Activated naive CD4-positive, alpha-beta T cell treated with anti-CD3 and anti-CD28 coated beads, Interleukin-2, amount 50 U/mL, for 72 hours (primary cell): ENCODE measurements around the gene CDYL2. TPM values are rescaled to one million over a fixed set of nuclear protein-coding genes. Genes with fewer than 3 reads are reported as not detected.
A peak's percentile ranks its signal among the peaks of the same experiment; 100 is the strongest.

Experiments
- ATAC-seq, 2 donors: fragments of 150-1000 bp; cut with Tn5 transposase; 2 replicates each; pipeline ENCODE4 v1.10.0; 2021; ENCODE audit warnings: mild to moderate bottlenecking in 2 of 2, moderate library complexity in 2 of 2
- DNase-seq, 2 donors: peaks; one replicate each; pipeline ENCODE4 v3.0.0; 2021 to 2022; ENCODE audit warnings: low spot score in 2 of 2
- H3K27ac Mint-ChIP-seq, 2 donors: one replicate each; pipeline ENCODE4 v1.8.0; 2022; ENCODE audit warnings: mild to moderate bottlenecking in 2 of 2, mixed read lengths in 2 of 2
- H3K36me3 Mint-ChIP-seq, 2 donors: one replicate each; pipeline ENCODE4 v1.8.0; 2022; ENCODE audit warnings: mixed read lengths in 2 of 2
- H3K9me3 Mint-ChIP-seq, 2 donors: one replicate each; pipeline ENCODE4 v1.8.0; 2022; ENCODE audit warnings: mixed read lengths in 2 of 2
- total RNA-seq, 2 donors: library from RNA; stranded (reverse); gene quantifications; one replicate each; pipeline ENCODE4 v1.2.3, GENCODE V29; 2022

The CDYL2 gene
- total RNA-seq, 2 donors from 2014 or later: 10.8 to 42.4 TPM

- H3K36me3 Mint-ChIP-seq: peaks cover 10 to 38% of the 10 kb centered on the region in 2 donors
- peaks cover 0 to 20% of the 10 kb centered on the region in 2 donors for H3K9me3 Mint-ChIP-seq
- no peak for ATAC-seq
- DNase-seq: no peak
- H3K27ac Mint-ChIP-seq: no peak overlapping the region
Measured at GRCh38 chr16:80682421-80683070, 121.9 kb downstream of the CDYL2 start.

DNA sequence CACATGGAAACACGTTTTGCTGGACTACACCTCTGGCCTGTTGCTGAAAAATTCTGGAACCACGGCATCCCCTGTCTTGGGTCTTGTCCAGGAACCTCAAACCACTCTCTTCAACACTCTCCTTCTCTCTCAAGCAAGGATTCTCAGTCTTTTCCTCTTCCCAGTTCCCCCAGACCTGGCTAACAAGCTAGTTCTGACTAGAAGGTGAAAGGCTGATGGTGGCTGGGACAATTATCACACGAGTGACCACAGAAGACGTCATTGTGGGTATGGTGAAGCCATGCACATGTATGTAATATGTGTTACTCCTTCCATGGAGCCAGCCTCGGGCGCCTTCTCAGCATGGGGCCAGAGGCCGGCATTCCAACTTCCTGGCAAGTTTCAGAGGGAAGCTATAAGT, 123.0 kb downstream of the CDYL2 start:
- Mint-ChIP-seq H3K9me3 (peaks cover 0 to 15% of the 10 kb centered on the region in 2 donors), H3K36me3 (peaks cover 10 to 44% of the 10 kb centered on the region in 2 donors), H3K27ac (peak overlapping the region in 1 of 2 donors; percentile 33)
- ATAC-seq: no peak
- no peak for DNase-seq

- Mint-ChIP-seq H3K9me3 (peaks cover 0 to 15% of the 10 kb centered on the region in 2 donors), H3K27ac (no peak overlapping the region), H3K36me3 (peaks cover 10 to 44% of the 10 kb centered on the region in 2 donors)
- no peak for DNase-seq
- no peak for ATAC-seq
Measured at GRCh38 chr16:80680839-80681238, 123.6 kb downstream of the CDYL2 start.

DNA sequence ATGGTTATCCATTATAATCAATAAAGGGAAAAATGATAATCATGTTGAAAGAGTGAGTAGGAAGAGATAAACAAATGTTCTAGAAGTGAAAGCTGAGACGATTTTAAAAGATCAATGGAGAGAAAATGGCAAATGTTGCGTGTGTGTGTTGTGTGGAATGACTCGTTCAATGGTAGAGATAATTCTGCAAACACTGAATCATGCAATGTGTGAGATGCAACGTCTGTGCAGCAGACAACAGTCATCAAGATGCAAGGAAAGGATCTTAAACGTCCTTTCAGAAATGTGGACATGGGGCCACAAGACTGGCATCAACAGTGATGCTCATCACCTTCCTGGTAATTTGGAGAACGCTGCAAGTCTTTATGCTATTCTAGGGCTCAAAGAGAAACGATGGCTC, 124.4 kb downstream of the CDYL2 start:
- DNase-seq (no peak), ATAC-seq (peak in 1 of 2 donors; percentile 39)
- no peak overlapping the region for H3K27ac Mint-ChIP-seq
- peaks cover 0 to 15% of the 10 kb centered on the region in 2 donors for H3K9me3 Mint-ChIP-seq
- H3K36me3 Mint-ChIP-seq: peaks cover 10 to 48% of the 10 kb centered on the region in 2 donors

DNA sequence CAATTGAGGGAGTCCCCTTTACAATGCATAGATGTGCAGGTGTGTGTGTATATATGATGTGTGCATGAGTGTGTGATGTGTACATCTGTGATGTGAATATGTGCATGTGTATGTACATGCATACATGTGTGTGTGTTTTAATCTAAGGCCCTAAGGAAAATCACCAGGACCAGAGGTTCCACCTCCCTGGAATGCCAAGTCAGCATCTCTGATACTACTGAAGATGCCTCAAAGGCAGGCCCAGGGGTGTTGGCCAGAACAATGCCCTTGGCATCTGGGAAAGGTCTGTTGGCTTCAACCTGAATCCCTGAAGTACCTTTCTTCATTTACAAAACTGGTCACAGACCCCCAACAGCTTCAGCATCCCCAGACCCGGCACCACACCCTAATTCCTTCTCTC, 129.5 kb downstream of the CDYL2 start:
- peaks cover 5 to 29% of the 10 kb centered on the region in 2 donors for H3K36me3 Mint-ChIP-seq

DNA sequence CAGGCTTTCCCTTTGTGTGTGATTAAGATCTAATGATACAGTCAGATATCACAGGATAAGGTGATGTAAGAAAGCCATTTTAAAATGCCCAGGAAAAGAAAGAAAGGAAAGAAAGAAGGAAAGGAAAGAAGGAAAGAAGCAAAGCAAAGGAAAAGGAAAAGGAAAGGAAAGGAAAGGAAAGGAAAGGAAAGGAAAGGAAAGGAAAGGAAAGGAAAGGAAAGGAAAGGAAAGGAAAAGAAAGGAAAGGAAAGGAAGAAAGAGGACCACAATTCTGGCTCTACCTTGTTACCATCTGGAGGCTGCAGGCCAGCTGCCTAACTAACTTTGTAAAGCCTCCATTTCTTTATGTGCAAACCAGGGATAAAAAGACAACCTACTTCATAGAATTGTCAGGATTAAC, 132.0 kb downstream of the CDYL2 start:
- Mint-ChIP-seq H3K9me3 (peaks cover 0 to 25% of the 10 kb centered on the region in 2 donors), H3K36me3 (peaks cover 0 to 30% of the 10 kb centered on the region in 2 donors), H3K27ac (no peak overlapping the region)
- DNase-seq: no peak
- no peak for ATAC-seq

More for the DNA sequence above, 129.5 kb downstream of the CDYL2 start:
- Mint-ChIP-seq H3K27ac (no peak overlapping the region), H3K9me3 (peaks cover 0 to 22% of the 10 kb centered on the region in 2 donors)
- DNase-seq (no peak), ATAC-seq (no peak)

DNA sequence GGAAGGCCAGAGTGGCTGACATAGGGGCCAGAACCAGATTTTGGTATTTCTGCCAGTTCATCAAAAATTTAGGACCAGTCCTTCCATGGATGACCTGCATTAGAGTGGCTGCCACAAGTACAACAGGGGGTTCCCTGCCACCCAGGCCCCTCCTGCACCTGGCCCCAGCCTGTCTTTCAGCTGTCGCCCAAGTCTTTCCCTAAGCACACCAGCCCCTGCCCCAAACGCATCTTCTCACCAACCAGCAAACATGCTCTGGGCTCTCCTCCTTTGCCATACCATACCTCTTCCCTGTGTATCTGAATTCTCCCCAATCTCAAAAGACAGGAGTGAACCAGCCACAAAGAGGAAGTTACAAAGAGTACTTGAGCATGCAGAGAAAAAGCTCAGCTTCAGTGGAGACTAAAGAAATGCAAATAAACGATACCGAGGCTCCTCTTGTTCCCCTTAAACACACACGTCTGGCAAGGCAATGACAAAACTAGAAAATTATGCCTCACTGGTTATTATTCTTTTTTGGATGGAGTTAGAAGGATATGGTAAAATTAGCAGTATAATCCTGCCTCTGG, 133.0 kb downstream of the CDYL2 start:
- peaks cover 0 to 25% of the 10 kb centered on the region in 2 donors for H3K9me3 Mint-ChIP-seq
- DNase-seq: no peak
- H3K27ac Mint-ChIP-seq: no peak overlapping the region
- peaks cover 0 to 25% of the 10 kb centered on the region in 2 donors for H3K36me3 Mint-ChIP-seq
- no peak for ATAC-seq

DNA sequence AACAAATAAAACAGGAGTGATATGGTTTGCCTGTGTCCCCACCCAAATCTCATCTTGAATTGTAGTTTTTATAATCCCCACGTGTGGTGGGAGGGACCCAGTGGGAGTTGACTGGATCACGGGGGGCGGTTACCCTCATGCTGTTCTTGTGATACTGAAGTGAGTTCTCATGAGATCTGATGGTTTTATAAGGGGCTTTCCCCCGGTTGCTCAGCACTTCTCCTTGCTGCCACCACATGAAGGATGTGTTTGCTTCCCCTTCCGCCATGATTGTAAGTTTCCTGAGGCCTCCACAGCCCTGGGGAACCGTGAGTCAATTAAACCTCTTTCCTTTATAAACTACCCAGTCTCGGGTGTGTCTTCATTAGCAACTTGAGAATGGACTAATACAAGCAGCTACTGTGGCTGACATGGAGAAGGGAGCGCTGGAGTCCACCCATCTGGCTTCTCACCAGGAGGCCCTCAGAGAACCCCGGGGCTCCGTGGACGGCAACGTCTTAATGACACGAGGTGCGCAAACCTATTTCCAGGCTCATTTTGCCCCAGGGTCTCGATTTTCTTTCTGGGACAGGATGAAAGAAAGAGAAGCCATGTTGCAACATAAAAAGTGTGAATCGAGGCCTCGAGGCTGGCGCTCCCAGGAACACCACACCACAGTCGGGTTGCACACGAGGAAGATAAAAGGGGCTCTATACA, 134.1 kb downstream of the CDYL2 start:
- H3K9me3 Mint-ChIP-seq: peaks cover 0 to 25% of the 10 kb centered on the region in 2 donors
- DNase-seq (no peak), ATAC-seq (peak; percentile 39 to 43)
- no peak overlapping the region for H3K27ac Mint-ChIP-seq
- H3K36me3 Mint-ChIP-seq: peaks cover 0 to 23% of the 10 kb centered on the region in 2 donors

GRCh38 chr16:80669673-80670072, 134.7 kb downstream of the CDYL2 start:
- peak in 1 of 2 donors; percentile 22 for ATAC-seq
- Mint-ChIP-seq H3K9me3 (peaks cover 0 to 25% of the 10 kb centered on the region in 2 donors), H3K27ac (no peak overlapping the region), H3K36me3 (peaks cover 0 to 18% of the 10 kb centered on the region in 2 donors)
- DNase-seq: no peak

- Mint-ChIP-seq H3K36me3 (peaks cover 0 to 18% of the 10 kb centered on the region in 2 donors), H3K9me3 (peaks cover 0 to 25% of the 10 kb centered on the region in 2 donors), H3K27ac (no peak overlapping the region)
- DNase-seq: no peak
- ATAC-seq: no peak
Measured at GRCh38 chr16:80667925-80668324, 136.5 kb downstream of the CDYL2 start.

GRCh38 chr16:80667251-80667560, 137.2 kb downstream of the CDYL2 start:
- DNase-seq (no peak), ATAC-seq (no peak)
- peaks cover 0 to 23% of the 10 kb centered on the region in 2 donors for H3K36me3 Mint-ChIP-seq
- peaks cover 0 to 28% of the 10 kb centered on the region in 2 donors for H3K9me3 Mint-ChIP-seq
- H3K27ac Mint-ChIP-seq: no peak overlapping the region

DNA sequence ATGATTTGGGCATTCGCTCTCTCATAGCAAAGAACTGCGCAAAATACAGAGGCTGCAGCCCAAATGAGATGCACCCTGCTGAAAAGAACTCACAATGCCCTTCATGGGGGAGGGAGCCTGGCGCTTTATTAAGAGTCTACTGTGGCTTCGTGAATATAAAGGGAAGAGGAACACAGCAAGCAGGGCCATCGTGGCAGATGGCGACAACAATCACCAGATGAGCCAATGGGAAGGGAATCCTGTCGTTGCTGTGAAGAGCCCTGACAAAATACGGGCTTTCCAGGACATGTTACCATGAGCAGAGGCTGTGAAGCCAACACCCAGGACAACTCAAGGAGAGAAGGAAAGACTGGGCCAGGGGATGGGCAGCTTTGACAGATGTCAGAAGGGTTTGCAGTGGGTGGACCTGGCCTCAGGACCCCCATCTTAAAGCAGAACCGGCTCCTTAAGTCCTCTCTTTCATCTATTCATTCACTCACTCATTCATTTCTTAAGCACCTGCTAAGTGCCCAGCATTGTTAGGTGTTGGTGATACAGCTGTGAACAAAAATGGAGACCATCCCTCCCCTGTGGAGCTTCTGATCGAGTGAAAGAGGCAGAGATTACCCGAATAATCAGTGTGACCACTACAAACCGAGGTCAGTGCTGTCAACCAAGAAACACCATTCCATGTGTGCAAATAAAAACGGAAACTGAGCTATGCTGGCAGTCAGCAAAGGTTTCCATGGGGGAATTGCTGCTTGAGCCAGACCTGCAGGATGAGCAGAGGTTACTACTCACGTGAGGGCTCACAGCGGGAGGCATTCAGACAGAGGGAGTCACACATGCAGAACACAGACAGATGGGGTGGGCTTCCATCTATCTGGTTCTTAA, 137.8 kb downstream of the CDYL2 start:
- no peak for DNase-seq
- H3K27ac Mint-ChIP-seq: no peak overlapping the region
- peaks cover 0 to 29% of the 10 kb centered on the region in 2 donors for H3K36me3 Mint-ChIP-seq
- peaks cover 0 to 34% of the 10 kb centered on the region in 2 donors for H3K9me3 Mint-ChIP-seq
- no peak for ATAC-seq

GRCh38 chr16:80665356-80665755, 139.0 kb downstream of the CDYL2 start:
- no peak for ATAC-seq
- Mint-ChIP-seq H3K27ac (peak overlapping the region in 1 of 2 donors; percentile 25), H3K36me3 (peaks cover 1 to 34% of the 10 kb centered on the region in 2 donors), H3K9me3 (peaks cover 3 to 28% of the 10 kb centered on the region in 2 donors)
- DNase-seq: no peak

DNA sequence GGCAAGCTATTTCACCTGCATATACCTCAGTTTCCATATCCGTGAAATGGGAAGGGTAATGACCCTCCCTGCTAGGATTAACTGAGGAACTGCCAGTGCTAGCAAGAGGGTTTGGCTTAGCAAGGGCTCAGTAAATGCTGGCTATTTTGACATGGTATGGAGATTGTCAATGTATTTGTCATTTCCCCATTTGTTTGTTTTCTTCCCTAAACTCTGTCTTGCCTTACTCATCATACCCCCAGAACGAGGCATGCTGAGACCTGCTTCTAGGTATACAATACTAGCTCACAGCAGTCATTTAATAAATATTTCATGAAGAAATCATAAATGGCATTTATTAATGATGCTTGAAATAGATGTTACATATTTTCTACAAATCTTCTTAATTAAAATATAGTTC, 139.6 kb downstream of the CDYL2 start:
- Mint-ChIP-seq H3K36me3 (peaks cover 7 to 34% of the 10 kb centered on the region in 2 donors), H3K27ac (no peak overlapping the region), H3K9me3 (peaks cover 9 to 29% of the 10 kb centered on the region in 2 donors)
- DNase-seq: no peak
- ATAC-seq: no peak

DNA sequence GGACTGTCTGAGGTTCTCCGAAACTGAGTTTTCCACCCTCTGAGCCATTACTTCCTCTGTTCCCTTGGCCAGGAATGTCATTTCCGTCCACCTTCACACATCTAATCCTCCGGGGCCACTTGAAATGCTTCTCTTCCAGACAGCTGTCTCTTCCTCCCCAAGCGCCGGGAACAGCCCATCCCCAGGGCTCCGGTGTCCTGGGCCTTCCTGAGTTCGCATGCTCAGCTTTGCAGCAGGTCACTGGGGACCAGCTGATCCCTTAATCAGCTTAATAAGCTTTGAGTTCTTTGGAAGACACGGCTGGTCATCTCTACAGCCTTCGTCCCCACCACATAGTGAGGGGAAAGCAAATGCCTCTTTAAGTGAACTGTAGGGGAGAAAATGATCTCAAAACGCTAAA, 140.2 kb downstream of the CDYL2 start:
- Mint-ChIP-seq H3K9me3 (peaks cover 9 to 28% of the 10 kb centered on the region in 2 donors), H3K36me3 (peaks cover 8 to 32% of the 10 kb centered on the region in 2 donors), H3K27ac (peak overlapping the region in 1 of 2 donors; percentile 29)
- ATAC-seq: no peak
- DNase-seq: no peak

DNA sequence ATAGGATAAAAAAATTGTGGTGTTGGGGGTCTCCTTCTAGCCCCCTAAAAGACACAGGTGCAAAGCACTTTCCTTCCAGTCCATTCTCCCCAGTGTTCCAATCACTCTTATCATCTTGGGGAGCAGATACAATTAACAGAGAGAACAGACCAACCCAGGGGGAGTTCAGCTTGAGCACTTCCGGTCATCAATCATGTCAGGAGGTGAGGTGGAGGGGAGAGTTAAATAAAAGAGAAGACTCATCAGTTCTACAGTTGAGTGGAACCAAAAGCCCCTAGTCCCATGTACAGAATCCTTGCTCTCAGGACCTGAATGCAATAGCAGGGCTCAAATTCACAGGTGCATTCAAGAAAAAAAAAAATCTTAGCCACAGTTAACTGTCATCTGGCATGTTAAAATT, 141.3 kb downstream of the CDYL2 start:
- no peak for DNase-seq
- Mint-ChIP-seq H3K36me3 (peaks cover 15 to 37% of the 10 kb centered on the region in 2 donors), H3K9me3 (peaks cover 14 to 29% of the 10 kb centered on the region in 2 donors), H3K27ac (peak overlapping the region in 1 of 2 donors; percentile 7)
- ATAC-seq: no peak
